ENCODE data around the gene VPS54.
"Not testable (repeated sequence)": the region's sequence is repeated elsewhere in the genome, so short reads cannot be mapped to it uniquely, and the experiment has no call there.

Gene VPS54

GRCh38 chr2:64021578-64021977 is 2.4 kb upstream of the VPS54 start:
- DNase-seq = no peak

- DNase-seq = no peak
Measured at GRCh38 chr2:64019975-64020528, 824 bp upstream of the VPS54 start.

GRCh38 chr2:64018701-64019082 is 536 bp downstream of the VPS54 start:
- DNase-seq = peak in 1 of 2 experiments; percentile 15

DNA sequence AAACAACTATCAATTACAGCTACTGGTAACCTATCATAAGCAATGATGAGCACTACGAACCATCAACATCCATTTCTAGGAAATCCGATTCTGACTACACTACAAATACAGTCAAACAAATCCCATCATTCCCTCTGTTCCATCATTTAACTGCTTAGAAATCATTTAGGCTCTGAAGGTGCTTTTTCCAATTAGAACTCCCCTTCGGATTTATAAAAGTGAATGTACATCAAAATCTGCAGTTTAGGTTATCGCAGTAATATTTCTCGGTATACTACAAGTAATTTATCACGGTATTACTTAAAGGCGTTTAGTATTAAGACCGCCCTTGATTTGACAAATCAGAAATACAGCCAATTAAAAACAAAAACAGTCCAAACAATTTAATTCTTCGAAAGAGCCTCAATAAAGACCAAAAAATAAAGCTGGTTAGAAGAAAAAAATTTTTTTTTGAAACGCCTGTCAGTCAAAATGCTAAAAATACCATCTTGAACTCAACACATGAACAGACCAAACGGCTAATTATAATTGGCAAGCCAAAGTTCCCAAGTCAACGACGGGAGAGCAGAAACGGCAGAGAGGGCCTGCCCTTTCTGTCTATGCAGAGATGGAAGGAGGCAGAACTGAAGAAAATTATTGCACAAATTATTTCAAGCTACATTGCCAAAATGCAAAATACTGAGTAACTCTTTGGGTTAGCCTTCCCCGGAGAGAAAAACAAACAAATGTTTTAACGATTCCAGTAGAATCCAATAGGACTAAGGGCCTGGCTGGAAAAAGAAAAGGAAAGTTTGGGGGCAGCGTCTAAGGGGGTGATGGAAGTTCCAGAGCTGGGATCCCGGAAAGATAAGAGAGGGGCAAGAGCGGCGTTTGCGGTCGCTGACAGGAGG is 1.2 kb downstream of the VPS54 start:
- no peak for DNase-seq

DNA sequence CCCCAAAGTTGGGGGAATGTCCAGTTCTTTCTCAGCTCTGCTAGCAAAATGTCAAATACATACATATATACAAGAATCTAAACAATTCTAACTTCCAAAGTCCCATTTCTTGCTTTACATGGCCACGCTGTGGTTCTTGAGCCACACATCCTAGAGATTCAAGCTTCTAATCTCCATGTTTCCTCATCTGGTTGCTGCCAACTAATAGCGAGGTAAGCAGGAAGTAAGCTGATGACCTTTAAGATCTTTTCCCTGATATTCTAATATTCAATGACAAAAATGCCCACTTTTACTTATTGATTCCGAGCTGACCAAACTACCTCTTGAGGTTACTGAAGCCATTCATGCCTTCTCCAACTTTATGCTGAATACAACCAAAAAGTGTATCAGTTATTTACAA is 3.3 kb downstream of the VPS54 start:
- no peak for DNase-seq

- DNase-seq = no peak
Measured at GRCh38 chr2:64015391-64015790, 3.8 kb downstream of the VPS54 start.

DNA sequence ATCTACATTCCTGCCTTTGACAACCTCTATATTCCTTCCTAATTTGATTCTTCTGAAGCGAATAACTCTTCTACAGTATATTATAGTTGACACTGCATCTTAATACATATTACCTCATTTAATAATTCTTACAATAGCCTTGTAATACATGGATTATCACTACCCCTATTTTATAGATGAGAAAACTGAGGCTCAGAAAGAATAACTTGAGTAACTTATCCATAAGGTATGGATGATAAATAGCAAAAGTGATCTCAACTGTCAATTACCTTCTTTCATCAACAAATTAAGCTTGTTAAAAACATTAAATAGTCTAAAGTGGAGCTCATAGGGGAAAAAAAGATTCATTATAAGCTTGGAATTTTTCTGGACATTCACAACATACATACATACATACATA is 4.6 kb downstream of the VPS54 start:
- no peak for DNase-seq

DNA sequence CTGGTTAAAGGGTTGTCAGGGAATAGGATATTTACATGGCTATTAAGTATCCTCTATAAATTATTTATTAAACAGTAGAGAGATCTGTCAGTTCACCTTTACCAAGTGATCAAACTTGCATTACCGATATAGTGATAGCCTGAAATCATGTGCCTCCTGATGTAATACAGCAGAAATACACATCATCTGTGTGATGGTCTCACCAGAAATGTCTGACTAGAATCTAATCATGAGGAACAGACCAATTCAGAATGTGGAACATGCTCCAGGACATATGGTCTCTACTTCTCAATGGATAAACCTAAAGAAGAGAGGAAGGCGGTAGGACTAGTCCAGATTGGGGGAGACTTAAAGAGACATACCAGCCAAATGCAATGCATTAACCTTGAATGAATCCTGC is 6.2 kb downstream of the VPS54 start:
- no peak for DNase-seq

DNA sequence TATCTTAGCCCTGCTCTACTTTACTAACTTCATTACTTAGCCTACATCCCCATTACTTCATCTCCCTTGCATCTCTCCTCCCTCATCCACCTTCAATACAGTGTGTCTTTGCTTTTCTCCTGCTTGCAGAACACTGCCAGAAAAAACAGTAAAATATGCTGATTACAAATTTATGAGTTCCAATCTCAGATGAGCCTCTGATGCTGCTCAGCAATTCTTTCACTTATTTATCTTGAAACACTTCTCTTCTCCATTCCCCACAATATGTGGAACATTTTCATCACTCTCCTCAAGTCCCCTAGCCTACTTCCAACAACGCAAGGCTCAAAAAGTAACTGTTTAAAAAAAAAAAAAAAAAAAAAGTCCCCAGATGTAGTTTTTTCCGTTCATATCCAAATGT is 7.1 kb downstream of the VPS54 start:
- no peak for DNase-seq

DNA sequence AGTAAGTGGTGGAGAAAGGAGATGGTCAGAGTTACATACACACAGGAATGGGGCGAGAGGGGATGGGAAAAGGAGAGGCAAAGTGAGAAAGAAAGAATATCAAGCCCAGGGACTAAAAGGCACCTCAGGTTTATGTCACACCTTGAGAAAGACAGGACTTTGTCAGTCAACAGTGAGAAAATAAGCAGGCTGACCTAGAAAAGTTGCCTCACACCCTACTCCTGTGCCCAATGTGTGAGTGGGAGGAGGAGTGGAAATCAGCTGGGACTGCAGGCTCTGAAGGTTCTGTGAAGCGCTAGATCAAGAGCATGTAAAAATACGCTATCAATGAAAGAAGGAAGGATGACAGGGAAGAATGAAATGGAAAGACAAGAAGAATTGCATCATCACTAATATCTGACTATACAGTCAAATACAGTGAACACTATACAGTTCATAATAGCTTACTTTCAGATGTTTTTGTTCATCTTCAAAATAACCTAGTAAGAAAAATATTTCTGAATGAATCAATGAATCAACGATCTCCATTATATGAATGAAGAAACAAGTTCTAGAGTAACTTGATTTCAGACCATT is 10.7 kb downstream of the VPS54 start:
- no peak for DNase-seq

- DNase-seq = no peak
Measured at GRCh38 chr2:64007924-64008323, 11.3 kb downstream of the VPS54 start.

DNA sequence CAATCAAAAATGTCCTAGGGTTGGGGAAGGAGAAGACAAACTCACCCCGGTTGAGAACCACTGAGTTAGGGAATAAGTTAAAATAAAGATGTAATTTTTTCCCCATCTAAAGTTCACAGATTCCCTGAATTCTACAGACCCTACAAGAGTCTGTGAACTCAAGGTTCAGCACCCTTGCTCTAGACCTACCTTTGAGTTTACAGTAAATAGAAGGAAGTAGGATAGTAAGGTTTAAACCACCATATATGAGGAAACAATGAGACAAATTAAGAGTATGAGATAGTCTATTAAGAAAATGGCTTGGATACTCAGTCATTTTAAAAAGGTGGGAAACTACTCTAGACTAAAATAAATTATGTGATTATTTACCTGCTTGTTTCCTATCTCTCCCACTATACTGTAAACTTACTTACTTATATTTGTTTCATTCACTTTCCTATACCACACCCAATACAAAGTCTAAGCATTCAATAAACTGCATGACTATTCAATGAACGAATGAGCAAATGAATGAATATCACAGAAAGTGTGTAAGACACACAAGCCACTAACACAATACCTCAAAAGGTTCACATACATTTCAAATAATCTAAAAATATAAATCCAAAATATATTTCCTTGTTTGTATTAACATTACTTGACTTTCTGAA is 13.4 kb downstream of the VPS54 start:
- no peak for DNase-seq

DNA sequence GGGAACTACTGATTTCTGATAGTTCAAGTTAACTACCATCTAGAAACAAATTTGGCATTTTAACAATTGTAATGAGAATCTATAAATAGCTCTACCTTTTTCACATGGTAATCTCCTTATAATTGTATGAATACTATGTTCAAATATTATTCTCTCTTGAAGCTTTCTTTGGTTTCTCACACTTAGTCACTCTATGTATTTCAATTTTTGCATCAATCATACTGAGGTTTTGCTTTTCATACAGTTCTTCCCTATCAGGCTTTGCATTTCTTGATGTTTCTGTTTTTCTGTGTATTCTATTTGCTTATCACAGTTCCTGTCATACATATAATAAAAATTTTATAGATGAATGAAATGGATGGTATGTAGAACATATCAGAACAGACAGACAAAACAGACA is 16.0 kb downstream of the VPS54 start:
- DNase-seq = no peak

DNA sequence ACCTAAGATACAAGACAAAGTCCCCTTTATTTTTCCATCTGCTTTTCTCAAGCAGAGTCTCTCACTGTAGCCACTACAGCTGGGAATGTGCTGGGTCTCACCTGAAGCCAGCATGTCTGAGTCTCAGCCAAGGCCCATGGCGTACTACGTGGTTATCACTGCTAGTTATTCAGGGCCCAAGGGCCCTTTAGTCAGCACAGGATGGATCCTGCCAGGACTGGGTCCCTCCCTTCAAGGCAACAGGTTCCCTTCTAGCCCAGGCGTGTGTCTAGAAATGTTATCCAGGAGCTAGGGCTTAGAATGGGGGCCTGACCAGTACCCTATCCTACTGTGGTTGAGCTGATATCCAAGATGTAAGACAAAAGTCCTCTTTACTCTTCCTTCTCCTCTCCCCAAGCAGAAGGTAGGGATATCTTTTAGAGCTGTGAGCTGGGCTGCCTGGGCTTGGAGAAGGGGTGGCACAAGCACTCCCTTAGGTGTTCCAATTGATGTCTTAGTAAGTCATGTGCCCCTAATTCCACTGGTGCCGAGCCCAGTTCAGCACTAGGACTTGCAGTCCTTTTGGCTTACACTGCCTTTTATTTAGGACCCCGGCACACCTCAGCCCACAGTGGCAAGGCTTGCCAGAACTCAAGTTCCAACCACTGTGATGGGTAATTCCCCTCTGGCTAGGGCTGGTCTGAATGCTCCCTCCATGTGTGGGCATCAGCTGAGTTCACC is 17.7 kb downstream of the VPS54 start:
- no peak for DNase-seq

DNA sequence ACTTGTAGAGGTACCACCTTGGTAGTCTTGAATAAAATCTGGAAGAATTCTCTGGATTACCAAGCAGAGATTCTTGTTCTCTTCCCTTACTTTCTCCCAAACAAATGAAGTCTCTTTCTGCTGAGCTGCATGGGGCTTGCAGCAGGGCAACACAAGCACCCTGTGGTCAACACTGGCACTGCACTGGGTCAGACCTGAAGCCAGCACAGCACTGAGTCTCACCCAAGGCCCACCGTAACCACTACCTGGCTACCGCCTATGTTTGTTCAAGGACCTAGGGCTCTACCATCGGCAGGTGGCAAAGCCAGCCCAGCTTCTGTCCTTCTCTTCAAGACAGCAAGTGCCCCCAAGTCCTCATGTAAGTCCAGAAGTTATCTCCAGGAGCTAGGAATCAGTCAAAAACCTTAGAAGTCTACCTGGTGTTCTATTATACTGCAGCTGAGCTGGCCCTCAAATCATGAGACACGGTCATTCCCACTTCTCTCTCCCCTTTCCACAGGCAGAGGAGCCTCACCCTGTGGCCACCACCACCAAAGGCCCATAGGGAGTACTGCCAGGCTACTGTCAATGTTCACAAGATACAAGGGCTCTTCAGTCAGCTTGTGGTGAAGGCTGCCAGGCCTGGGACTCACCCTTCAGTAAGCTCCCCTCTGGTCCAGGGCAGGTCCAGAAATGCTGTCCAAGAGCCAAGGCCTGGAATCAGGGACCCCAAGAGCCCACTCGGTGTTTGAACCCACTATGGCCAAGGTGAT is 18.4 kb downstream of the VPS54 start:
- no peak for DNase-seq

GRCh38 chr2:63999049-63999448 is 20.2 kb downstream of the VPS54 start:
- no peak for DNase-seq

DNA sequence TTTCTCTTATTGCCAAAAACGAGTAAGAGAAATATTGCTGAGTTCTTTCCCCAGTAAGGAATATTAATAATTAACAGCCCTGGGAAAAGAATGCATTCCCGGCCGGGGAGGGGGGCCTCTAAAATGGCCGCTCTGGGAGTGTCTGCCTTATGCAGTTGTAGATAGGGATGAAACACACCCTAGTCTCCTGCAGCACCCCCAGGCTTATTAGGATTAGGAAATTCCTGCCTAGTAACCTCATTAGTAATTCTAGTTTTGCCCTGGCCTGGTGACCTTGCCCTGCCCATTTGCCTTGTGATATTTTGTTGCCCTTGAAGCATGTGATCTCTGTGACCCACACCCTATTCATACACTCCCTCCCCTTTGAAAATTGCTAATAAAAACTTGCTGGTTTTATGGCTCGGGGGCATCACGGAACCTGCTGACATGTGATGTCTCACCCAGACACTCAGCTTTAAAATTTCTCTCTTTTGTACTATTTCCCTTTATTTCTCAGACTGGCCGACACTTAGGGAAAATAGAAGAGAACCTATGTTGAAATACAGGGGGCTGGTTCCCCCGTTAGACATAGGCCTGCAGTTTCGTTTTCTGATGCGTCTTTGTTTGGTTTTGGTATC is 22.5 kb downstream of the VPS54 start:
- DNase-seq = not testable (repeated sequence)

- not testable (repeated sequence) for DNase-seq
Measured at GRCh38 chr2:63994329-63995070, 24.7 kb downstream of the VPS54 start.

- no peak for DNase-seq
Measured at GRCh38 chr2:63993871-63994270, 25.4 kb downstream of the VPS54 start.

- DNase-seq = not testable (repeated sequence)
Measured at GRCh38 chr2:63993130-63993584, 26.1 kb downstream of the VPS54 start.
